A549 treated with GW870086 at 1 μM for 4 hours (cell line): Measurements from ENCODE around the gene FAM168B. TPM values are rescaled to one million over a fixed set of nuclear protein-coding genes. Genes with fewer than 3 reads are reported as not detected.

Experiments
- total RNA-seq: library from RNA; stranded (reverse); fragments of 200-300 nt; extraction: Qiagen RNA extraction; gene quantifications from 5 replicates; pipeline ENCODE4 v1.2.3, GENCODE V29; 2022; ENCODE audit warnings: low read depth

Gene FAM168B, protein sequence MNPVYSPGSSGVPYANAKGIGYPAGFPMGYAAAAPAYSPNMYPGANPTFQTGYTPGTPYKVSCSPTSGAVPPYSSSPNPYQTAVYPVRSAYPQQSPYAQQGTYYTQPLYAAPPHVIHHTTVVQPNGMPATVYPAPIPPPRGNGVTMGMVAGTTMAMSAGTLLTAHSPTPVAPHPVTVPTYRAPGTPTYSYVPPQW
- total RNA-seq = 70.0 to 94.3 TPM (median 87.6 TPM) in 5 replicates

DNA sequence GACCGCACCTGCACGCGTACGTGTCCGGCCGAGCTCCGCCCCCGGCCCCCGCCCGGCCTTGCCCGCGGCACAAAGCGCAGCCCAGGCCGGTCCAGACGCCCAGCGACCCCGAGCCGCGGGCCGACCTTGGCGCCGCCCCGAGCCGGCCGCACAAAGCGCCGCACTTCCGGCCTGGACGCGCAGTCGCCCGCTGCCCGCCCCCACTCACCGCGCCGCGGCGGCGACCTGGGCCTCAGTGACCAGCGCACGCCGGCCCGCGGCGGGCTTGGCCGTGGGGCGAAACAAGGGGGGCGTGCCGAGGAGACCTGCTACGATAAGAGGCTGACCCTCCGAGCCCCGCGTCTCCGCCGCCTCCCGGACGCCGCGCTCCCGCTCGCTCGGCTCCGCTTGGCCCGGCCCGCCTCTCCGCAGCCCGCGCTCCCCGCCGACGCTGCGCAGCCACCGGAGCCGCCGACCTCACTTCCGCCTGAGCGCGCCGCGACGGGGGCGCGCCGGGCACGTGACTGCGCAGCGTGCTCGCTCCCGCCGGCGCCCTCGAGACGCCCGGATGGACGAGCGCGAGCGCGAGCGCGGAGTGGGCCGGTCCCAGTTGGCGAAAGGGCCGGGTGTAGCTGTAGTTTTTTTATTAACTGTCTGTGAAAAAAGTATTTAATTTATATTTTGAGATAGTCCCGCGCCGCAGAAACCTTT, at the start of gene FAM168B:
Gene FAM168B (minus strand): TSS at position 455 of the 690 bp plus-strand sequence. CDS start 10,814 bp downstream, outside the sequence.

DNA sequence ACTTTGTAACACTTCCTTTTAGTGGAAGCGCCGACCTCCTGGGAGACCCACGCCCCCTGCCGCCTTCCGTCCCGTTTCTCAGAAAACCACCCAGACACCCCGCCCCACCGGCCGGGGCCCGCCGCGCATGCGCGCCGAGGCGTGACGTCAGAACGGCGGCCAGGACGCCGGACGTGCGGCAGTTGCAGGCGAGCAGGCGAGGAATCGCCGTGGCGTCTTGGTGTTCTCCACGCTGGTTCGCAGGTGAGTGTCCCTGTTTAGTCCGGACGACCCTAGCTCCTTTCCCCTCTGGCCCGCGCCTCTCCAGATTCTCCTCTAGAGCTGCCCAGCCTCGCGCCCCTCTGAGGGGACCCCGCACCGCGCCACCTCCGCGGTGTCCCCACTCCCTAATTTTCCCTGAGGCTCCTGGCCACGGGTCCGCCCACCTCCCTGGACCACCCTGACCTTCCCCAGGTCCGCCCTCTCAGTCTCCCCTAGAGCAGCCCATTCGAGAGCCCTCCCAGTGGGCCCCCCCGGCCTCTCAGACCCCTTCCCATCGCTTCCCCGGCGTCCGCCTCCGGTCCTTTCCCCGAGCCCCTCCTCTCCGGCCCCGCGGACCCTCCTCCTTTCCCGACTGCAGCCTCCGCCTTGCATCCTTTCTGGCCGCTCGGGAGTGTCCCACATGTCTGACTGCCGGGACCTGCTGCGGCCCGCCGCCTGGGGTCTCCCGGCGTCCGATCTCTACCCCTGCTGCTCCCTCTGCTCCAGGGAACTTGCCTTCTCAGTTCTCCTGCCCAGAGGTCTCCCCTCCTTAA, 12.1 kb upstream of the FAM168B start, which contains the start of gene PLEKHB2:
Gene PLEKHB2 (plus strand): TSS at position 181 of the 794 bp plus-strand sequence. CDS start 15,606 bp downstream, outside the sequence.

Other genes starting within 250 kb of the FAM168B start
- gene PLEKHB2, start 11.9 kb upstream of the FAM168B start, total RNA-seq = 76.8 to 94.0 TPM (median 87.1 TPM) in 5 replicates
- gene POTEE, start 116.1 kb upstream of the FAM168B start, total RNA-seq = 0.05 to 0.07 TPM (median 0.05 TPM) in 4 of 5 replicates, not detected in the other